ENCODE measurements around the gene LRRC9. TPM values are rescaled to one million over a fixed set of nuclear protein-coding genes. Genes with fewer than 3 reads are reported as not detected.
A peak's percentile ranks its signal among the peaks of the same experiment; 100 is the strongest.
"Not testable (repeated sequence)": the region's sequence is repeated elsewhere in the genome, so short reads cannot be mapped to it uniquely, and the experiment has no call there.

Gene LRRC9
- 0.20 and 0.87 TPM in 2 replicates for total RNA-seq (2014; rRNA removed; shearing (Covaris generic))
- not detected in 2 replicates for polyA plus RNA-seq (2014; cell fraction: nucleus; rRNA removed)

- no peak for DNase-seq (ENCODE audit: extremely low read depth, low read depth)
Measured at GRCh38 chr14:59919570-59920377, at the start of gene LRRC9. Gene LRRC9 (plus strand): TSS chr14:59920144.

DNA sequence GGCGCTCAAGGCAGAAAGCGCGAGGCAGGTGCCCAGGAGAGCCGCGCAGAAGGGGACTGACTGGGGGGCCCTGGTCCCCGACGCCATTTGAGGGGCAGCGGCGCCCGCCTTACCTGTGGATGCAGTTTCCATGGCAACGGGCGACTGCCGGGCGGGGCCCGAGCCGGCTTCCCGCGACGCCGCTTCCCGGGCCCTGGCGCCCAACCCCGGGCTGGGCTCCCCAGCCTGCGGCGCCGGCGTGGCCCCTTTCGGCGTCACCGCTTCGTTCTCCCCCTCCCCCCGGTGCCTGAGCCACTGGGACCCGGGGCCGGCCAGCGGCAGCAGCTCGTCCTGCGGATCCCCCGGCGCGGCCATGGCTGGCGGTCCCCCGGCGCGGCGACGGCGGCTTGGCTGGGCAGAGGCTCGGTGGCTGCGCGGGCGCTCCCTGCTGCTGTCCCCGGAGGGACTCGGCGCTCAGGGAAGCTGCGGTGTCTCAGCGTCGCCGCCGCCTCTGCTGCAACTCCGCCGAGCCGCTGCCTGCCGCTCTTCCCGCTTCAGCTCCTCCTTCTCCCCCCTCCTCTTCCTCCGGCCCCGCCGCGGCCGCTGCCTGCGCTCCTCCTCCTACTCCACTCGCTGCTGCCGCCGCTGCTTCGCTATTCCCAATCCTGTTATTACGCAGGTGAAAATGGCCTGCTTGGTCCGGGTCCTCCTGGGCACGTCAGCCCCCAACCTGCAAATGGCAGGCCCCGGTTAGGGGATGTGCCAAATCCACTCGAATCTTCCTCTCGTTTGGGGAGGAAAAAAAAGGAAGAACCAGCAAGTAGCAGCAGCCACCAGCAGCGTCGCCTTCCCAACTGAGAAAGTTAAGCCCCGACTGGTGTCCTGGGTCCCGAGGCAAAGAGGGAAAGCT lies 49.4 kb upstream of the LRRC9 start, which contains the start of gene RTN1:
RTN1 (minus strand) TSS at position 500 of the 889 bp plus-strand sequence; CDS start at position 354, 146 bp downstream.
- peak; percentile 68 for DNase-seq (ENCODE audit: extremely low read depth, low read depth)

- DNase-seq (ENCODE audit: extremely low read depth, low read depth) = no peak
Measured at GRCh38 chr14:59871166-59871495, 48.8 kb upstream of the LRRC9 start.

GRCh38 chr14:59882957-59883356 lies 37.0 kb upstream of the LRRC9 start:
- DNase-seq (ENCODE audit: extremely low read depth, low read depth) = no peak

DNA sequence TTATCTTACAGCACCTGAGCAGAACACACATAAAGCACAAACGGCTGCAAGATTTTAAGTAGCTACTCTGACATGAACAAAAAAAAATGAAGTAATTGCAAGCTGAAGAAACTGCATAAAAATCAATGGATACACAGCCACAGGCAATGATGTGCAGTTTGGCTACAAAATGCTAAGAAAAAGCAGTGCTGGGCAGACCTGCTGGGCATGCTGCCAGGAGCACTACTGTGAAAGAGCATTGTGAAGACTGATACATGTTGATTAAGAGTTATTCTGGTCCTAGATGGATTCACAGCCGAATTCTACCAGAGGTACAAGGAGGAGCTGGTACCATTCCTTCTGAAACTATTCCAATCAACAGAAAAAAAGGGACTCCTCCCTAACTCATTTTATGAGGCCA lies 29.3 kb upstream of the LRRC9 start:
- DNase-seq (ENCODE audit: extremely low read depth, low read depth) = no peak

GRCh38 chr14:59895721-59896120 lies 24.2 kb upstream of the LRRC9 start:
- DNase-seq (ENCODE audit: extremely low read depth, low read depth) = no peak

DNA sequence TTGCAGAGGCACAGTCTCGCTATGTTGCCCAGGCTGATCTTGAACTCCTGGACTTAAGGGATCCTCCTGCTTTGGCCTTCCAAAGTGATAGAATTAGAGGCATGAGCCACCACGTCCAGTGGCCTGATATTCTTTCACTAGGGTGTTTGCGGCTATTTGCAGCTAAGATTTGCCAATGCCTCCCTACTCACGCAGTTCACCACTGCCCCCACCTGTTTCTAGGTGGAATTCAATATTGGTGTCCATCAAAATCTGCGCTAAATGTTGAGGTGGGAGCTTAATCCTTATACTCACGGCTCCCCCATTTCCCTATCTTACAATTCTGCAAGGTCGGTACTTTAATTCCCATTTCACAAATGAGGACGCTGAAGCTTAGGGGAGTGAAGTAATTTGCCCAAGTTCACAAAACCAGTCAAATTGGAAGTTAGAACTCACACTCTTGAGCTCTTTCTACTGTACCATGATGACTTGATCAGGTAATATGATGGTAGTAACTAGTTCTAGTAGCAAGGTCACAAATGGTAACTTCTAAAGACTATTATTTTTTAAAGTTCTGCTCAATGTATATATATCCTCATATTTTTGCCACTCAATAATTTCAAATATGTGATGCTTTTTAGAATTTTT lies 22.1 kb upstream of the LRRC9 start:
- peak; percentile 75 for DNase-seq (ENCODE audit: extremely low read depth, low read depth)

- DNase-seq (ENCODE audit: extremely low read depth, low read depth) = no peak
Measured at GRCh38 chr14:59900556-59900955, 19.4 kb upstream of the LRRC9 start.

DNA sequence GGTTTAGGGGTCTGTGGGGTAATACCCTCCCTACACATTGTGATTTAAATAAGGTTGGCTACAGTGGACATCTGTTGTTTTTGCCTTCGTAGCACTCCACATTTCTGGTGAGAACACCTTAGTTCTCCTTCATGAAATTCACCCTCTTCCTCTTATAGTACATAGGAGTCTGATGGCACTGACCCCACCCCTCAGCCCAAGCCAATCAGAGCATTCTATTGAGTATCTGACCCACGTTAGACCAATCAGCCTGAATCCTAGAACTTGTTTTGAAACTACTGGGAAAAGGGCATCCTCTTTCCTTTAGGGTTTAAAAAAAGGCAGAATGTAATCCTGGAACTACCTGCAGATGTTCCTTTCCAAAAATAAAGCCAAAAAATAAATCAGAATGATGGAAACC lies 15.8 kb upstream of the LRRC9 start:
- DNase-seq (ENCODE audit: extremely low read depth, low read depth) = no peak

- DNase-seq (ENCODE audit: extremely low read depth, low read depth) = no peak
Measured at GRCh38 chr14:59905188-59905587, 14.8 kb upstream of the LRRC9 start.

DNA sequence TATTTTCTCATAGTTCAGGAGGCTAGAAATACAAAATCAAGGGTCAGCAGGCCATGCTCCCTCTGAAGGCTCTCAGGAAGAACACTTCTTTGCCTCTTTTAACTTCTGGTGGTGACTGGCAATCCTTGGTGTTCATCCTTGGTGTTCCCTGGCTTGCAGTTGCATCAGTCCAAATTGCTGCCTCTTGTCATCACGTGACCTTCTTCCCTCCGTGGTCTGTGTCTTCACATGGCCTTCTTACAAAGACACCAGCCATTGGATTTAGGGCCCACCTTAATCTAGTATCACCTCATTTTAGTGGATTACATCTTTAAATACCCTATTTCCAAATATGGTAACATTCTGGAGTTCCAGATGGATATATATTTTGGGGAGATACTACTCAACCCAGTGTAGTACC lies 7.5 kb upstream of the LRRC9 start:
- no peak for DNase-seq (ENCODE audit: extremely low read depth, low read depth)

- DNase-seq (ENCODE audit: extremely low read depth, low read depth) = no peak
Measured at GRCh38 chr14:59913187-59913586, 6.8 kb upstream of the LRRC9 start.

DNA sequence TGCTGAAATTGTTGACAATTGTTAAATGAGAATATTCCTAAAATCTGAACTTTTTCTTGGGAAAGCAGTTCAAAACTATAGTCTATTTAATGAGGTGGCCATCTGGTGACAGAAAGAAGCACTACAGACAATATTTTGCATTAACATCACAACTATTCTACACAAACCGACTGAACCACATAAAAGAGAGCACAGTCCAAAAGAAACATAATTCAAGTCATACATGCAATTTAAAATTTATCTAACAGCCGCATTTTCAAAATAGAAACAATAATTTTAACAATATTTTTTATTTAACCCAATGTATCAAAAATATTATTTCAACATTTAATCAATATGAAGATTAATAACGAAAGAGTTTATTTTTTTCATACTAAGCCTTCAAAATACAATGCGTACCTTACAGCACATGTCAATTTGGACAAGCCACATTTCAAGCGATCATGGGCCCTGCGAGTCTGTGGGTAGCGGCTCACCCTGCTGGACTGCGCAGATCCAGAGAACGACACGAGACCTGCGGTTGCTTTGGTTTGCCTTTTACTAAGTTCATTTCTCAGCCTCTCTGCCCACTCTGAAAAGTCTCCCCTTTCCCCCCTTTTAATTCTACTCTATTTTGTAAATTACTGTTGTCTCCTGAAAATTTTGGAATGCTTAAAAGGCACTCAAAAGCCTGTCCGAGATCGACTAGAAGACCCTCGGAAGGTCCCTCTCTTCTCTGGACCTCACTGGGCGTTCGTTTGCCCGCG lies 947 bp upstream of the LRRC9 start:
- DNase-seq (ENCODE audit: extremely low read depth, low read depth) = peak; percentile 44

- no peak for DNase-seq (ENCODE audit: extremely low read depth, low read depth)
Measured at GRCh38 chr14:59920378-59920683, 387 bp downstream of the LRRC9 start.

DNA sequence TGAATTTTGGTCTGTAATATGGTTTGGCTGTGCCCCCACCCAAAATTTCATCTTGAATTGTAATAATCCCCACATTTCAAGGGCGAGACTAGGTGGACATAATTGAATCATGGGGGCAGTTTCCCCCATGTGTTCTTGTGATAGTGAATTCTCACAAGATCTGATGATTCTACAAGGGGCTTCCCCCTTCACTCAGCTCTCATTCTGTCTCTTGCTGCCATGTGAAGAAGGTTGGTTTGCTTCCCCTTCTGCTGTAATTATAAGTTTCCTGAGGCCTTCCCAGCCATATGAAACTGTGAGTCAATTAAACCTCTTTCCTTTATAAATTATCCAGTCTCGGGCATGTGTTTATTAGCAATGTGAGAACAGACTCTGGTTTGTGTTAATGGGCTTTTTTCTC lies 5.9 kb downstream of the LRRC9 start:
- DNase-seq (ENCODE audit: extremely low read depth, low read depth) = no peak

GRCh38 chr14:59926534-59926933 lies 6.6 kb downstream of the LRRC9 start:
- no peak for DNase-seq (ENCODE audit: extremely low read depth, low read depth)

- DNase-seq (ENCODE audit: extremely low read depth, low read depth) = no peak
Measured at GRCh38 chr14:59931237-59931636, 11.3 kb downstream of the LRRC9 start.

DNA sequence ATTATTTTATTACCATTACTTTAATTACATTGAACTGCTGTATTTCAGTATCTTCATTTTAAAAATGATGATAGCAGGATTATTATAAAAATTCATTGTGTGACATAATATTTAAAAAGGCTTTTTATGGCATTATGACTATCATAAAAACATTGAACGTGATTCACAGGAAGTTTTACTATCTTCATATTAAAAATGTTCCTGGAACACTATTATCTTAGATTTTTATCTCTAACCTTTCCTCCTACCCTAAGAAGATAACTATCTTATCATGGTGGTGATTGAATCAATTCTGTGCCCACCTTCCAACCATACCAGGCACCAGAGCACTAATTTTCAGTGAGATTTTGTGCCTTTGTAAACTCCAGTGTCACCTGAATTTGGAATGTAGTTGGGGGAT lies 16.2 kb downstream of the LRRC9 start:
- DNase-seq (ENCODE audit: extremely low read depth, low read depth) = no peak

DNA sequence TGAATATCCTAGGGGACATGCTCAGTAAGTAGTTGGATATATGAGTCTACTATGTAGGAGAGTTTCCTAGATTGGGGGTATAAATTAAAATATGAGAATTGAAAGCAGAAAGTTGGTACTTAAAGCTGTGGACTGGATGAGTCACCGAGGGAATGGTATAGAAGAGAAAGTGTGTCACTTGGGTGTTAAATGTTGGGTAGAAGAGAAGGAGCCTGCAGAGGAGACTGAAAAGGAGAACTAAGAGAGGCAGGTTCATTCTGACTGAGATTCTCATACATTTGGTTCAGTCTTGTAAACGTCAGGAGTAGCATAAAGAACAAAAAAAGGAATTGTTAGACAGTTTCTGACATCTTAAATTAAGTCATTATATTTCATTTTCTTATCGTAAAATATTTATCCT lies 19.9 kb downstream of the LRRC9 start:
- no peak for DNase-seq (ENCODE audit: extremely low read depth, low read depth)

- DNase-seq (ENCODE audit: extremely low read depth, low read depth) = not testable (repeated sequence)
Measured at GRCh38 chr14:59942296-59942862, 22.4 kb downstream of the LRRC9 start.

Measured in NCI-H460 (cell line).